Measurements from ENCODE around the gene KIF9.
"Not testable (repeated sequence)": the region's sequence is repeated elsewhere in the genome, so short reads cannot be mapped to it uniquely, and the experiment has no call there.

The KIF9 gene, protein sequence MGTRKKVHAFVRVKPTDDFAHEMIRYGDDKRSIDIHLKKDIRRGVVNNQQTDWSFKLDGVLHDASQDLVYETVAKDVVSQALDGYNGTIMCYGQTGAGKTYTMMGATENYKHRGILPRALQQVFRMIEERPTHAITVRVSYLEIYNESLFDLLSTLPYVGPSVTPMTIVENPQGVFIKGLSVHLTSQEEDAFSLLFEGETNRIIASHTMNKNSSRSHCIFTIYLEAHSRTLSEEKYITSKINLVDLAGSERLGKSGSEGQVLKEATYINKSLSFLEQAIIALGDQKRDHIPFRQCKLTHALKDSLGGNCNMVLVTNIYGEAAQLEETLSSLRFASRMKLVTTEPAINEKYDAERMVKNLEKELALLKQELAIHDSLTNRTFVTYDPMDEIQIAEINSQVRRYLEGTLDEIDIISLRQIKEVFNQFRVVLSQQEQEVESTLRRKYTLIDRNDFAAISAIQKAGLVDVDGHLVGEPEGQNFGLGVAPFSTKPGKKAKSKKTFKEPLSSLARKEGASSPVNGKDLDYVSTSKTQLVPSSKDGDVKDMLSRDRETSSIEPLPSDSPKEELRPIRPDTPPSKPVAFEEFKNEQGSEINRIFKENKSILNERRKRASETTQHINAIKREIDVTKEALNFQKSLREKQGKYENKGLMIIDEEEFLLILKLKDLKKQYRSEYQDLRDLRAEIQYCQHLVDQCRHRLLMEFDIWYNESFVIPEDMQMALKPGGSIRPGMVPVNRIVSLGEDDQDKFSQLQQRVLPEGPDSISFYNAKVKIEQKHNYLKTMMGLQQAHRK

DNA sequence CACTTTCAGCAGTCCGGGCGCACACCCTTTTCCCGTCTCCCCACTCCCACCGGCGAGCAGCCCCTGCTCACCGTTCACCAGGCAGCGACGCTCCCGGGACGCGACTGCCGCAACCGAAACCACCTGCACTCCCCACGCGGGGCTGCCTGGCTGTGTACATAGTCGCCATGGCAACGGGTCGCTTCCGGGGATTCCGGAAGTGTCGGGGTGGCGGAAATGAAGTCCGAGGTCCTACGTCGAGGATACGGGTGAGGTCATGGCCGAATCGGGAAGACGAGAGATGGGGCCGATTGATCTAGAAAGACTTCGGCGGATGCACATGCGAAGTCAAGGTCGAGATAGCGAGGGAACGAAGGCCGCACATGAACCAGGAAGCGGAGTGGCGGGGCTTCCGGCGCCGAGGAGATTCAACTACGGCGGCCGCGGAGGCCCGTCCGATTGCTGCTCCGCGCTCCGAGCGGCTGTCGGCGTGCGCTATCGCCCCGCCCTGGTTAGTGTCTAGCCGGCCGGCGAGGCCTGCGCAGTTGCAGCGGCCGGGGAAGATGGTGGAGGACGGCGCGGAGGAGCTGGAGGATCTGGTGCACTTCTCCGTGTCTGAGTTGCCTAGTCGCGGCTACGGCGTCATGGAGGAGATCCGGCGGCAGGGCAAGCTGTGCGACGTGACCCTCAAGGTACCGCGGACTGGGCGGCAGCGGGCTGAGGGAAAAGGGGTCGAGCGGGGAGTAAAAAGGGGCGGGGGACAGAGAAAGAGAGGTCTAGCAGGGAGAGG, at the start of gene KIF9, which contains the start of gene KLHL18:
Gene KIF9 (minus strand): TSS at position 376 of the 769 bp plus-strand sequence. CDS start 5,425 bp downstream, outside the sequence.
Gene KLHL18 (plus strand): TSS at position 521 of the 769 bp plus-strand sequence. CDS start 22 bp downstream, at position 543.
- DNase-seq, result peak; percentile 74

DNA sequence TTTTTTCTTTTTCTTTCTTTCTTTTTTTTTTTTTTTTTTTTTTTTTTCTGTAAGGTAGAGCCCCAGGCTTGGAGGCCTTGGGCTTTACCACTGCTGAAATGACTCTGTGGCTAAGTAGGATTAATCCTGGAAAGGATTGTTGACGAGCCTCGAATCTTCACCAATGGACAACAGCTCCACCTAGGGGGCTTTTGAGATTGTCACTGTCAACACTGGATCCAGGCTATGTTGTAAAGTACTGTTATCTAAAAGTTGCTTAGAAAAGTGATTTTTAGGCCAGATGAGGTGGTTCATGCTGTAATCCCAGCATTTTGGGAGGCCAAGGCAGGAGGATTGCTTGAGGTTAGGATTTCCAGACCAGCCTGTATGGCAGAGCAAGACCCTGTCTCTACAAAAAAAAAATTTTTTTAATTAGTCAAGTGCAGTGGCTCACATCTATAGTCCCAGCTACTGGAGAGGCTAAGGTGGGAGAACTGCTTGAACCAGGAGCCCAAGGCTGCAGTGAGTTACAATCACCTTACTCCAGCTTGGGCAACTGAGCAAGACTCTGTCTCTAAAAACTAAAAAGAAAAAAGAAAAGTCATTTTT, 41.8 kb upstream of the KIF9 start:
- no peak for DNase-seq

DNA sequence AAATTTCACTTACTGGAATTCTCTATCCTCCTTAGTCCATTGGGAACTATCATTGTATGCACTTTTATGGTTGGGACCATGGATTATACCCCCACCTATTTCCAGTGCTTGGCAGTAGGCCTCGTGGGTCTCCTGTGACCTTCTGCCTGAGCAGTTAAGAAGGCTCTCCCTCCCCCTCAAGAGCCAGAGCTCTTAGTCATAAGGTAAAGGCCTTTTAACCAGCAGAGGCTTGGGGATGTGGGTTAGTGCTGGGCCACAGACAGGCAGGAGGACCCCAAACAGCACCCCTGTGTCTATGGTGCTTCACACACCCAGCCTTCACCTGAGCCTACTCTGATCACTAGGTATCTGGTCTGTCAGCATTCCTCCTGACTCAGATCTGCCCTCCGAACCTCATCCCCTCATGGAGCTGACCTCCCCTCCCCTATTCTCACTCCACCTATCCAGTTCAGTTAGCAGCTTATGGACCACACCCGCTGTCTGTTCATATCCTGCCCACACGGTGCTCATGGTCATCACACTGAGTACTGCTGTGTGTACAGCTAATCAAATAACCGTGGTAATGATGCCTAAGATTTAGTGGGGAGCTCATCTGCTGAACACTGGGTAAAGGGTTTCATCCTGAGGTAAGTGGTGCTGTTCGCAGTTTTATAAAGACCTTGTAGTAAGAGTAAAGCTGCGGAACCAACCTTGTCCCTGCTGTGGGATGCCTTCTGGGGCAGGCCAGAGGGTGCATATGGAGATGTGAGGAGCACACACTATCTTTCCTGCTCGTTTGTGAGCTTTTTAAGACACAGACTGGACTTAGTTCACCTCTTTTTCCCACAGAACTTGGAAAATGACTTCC, 41.1 kb upstream of the KIF9 start:
- no peak for DNase-seq

DNA sequence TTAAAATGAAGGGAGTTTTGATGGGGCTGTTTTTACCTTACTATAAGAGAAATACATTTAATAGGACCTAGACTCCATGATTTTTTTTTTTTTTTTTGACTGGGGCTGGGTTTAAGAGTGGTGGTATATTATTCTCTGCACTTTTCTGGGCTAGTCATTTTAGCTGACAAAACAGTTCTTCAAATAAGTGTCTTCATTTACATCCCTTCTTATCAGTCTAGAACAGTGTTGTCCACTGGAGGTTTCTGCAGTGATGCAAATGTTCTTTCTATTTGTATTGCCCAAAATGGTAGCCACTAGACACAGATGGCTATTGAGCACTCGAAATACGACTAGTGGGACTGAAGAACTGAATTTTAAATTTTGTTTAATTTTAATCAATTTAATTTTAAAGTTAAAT, 37.4 kb upstream of the KIF9 start:
- no peak for DNase-seq

DNA sequence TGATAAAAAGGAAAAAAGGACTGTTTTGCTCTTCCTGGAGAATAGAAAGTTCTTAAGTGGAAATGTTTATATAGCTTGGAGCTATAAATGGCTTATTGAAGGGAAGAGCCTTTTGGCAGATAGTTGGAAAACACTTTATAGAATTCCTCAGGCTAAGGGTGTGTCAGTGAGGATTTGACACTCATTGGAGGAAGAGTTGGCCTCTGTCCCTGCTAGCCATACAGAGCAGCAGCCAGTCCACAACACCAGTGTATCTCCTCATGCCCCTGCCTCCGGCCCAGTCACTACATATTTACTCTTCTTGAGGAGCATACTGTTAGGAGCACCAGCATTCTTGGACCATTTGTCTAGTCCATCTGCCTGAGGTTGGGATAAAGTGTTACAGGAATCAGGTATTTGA, 36.3 kb upstream of the KIF9 start:
- DNase-seq, result no peak

DNA sequence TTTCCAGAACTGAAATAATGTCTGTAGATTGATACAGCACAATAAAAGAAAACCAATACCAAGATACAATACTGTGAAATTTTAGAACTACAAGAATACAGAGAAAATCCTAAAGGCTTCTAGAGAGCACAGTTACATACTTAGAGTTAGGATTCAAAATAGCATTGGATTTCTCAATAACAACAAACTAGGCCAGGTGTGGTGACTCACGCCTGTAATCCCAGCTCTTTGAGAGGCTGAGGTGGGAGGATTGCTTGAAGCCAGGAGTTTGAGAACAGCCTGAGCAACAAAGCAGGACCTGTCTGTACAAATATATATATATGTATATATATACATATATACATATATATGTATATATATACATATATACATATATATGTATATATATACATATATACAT, 33.6 kb upstream of the KIF9 start:
- DNase-seq, result not testable (repeated sequence)

DNA sequence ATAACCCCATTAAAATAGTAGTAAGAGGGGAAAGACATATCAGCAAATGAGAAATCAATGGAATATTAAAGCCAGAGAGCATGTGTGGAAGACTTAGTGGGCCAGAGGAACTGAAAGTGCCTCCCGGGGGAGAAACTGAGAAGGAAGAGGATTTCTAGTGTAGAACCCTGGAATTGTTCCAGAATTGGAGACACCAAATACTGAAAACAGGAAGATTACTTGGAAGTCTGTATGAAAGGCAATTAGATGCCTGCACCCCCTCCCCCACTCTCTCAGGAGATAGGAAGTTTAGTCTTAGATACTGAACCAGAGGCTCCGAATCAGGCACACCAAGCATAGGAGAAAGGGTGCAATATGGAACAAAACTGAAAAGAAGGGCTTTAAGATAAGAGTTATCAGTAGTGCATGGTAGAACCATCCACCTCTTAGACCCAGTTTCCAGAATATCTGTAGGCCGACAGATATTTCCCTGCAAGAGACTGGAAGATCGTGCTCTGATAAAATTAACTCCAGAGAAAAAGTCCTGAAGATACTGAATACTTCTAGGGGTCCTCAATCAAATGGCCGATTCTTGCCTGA, 32.6 kb upstream of the KIF9 start:
- DNase-seq, result no peak

DNA sequence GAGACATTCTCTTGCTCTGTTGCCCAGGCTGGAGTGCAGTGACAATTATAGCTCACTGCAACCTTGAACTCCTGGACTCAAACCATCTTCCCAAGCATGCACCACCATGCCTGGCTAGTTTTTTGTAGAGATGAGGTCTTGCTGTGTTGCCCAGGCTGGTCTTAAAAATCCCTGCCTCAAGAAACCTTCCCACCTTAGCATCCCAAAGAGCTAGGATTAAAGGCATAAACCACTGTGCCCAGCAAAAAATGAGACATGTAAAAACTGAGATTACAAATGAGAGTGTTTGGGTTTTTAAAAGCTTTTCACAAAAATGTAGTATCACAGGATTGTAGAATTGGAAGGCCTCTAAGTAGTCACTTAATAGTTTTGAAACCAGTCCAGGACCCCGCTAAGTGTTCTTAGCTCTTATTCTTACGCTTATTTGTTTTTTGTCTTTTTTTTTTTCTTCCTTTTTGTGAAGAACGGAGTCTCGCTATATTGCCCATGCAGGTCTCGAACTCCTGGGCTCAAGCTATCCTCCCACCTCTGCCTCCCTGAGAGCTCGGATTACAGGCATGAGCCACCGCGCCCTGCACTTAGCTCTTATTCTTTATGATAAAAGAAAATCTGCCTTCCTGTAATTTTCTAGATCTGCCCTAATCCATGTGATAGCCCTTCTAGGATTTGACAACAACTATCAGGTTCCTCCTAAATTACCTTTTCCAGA, 31.6 kb upstream of the KIF9 start:
- no peak for DNase-seq

DNA sequence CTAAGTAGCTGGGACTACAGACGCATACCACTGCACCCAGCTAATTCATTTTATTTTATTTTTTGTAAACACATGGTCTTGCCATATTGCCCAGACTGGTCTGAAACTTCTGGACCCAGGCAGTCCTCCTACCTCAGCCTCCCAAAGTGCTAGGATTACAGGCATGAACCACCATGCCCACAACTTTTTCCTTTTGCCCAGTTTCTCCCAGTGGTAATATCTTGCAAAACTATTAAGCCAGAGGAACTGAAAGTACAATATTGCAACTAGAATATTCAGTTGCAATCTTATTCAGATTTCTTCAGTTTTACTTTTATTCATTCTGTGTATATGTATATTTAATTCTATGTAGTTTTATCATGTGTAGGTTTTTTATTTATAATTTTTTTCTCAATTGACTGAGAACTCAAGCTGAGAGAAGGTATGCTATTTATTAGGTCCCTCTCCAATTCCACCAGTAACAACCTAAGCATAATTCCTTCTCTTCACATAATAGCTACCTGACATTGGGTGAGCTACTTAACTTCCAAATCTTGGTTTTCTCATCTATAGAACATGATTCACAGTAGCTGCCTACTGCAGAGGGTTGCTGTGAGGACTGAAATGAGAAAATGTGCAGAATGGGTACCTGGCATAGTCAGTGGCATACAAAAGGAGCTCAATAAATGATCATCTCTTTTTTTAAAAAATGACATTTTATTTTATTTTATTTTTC, 30.9 kb upstream of the KIF9 start:
- no peak for DNase-seq

DNA sequence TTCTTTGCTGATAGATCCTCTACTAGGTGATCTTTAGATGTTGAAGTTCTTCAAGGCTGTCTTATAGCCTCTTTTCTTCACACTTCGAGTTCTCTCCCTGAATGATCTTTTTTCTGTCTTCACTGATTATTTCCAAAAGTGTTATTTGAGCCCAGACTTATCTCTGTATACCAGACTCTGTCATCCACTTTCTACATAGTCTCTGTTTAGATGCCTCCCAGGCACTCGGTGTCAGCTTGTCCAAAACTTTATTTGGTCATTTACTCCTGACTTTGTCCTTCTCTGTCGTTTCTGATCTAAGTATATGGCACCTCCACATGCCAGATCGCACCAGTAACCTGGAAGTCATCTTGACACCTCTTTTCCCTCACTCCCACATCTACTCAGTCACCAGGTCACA, 27.8 kb upstream of the KIF9 start:
- DNase-seq, result no peak

DNA sequence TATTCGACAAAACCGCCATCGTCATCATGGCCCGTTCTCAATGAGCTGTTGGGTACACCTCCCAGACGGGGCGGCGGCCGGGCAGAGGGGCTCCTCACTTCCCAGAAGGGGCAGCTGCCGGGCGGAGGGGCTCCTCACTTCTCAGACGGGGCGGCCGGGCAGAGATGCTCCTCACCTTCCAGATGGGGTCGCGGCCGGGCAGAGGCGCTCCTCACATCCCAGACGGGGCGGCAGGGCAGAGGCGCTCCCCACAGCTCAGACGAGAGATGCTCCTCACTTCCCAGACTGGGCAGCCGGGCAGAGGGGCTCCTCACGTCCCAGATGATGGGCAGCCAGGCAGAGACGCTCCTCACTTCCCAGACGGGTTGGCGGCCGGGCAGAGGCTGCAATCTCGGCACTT, 26.6 kb upstream of the KIF9 start:
- DNase-seq, result not testable (repeated sequence)

DNA sequence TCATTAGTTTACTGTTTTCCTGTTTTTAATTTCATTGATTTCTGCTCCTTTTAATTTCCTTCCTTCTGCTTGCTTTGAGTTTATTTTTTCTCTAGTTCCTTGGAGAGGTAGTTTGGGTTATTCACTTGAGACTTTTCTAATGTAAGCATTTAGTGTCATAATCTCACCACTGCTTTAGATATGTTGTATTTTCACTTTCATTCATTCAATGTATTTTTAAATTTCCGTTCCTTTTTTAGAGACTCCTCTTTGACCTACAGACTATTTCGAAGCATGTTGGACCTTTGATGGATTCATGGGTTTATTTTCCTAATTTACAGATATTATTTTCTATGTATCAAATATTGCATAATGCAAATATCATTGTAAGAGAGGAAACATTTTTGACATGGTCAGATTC, 23.4 kb upstream of the KIF9 start:
- DNase-seq, result no peak

DNA sequence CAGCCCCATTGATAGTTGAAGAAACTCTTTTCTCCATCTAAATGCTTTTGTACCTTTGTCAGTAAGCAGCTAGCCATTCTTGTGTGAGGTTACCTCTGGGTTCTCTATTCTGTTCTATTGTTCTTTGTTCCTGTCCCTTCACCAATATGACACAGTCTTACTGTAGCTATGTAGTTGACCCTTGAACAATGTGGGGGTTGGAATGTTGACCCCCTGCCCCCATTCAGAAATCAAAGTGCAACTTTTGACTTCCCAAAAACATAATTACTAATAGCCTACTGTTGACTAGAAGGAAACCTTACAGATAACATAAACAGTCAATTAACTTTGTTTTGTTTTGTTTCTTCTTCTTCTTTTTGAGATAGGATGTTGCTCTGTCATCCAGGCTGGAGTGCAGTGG, 18.9 kb upstream of the KIF9 start:
- DNase-seq, result no peak

DNA sequence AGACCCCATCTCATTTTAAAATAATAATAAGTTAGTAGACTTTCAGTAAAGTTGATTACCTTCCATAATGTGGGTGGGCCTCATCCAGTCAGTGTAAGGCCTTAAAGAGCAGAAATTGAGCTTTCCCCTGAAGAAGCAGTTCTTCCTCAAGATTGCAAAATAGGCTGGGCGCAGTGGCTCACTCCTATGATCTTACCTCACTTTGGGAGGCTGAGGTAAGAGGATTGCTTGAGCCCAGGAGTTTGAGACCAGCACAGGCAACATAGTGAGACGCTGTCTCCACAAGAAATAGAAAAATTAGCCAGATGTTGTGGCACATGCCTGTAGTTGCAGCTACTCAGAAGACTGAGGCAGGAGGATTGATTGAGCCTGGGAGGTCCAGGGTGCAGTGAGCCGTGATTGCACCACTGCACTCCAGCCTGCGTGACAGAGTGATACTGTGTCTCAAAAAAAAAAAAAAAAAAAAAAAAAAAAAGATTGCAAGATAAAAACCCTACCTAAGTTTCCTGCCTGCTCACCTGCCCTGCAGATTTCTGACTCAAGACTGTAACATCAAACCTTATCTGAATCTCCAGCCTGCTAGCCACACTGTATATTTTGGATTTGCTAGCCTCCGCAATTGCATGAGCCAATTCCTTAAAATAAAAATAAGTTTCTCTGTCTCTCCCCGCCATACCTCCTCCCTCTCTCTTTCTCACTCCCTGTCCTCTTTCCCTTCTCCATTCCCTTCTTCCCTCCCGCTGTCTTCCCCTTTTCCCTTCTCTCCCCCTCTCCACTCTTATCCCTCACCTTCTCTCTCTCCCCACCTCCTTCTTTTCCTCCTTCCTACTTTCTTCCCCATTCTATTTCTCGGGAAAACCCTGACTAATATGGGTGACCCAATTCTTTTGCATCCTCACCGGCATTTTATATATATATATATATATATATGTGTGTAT, 17.1 kb upstream of the KIF9 start:
- DNase-seq, result no peak

DNA sequence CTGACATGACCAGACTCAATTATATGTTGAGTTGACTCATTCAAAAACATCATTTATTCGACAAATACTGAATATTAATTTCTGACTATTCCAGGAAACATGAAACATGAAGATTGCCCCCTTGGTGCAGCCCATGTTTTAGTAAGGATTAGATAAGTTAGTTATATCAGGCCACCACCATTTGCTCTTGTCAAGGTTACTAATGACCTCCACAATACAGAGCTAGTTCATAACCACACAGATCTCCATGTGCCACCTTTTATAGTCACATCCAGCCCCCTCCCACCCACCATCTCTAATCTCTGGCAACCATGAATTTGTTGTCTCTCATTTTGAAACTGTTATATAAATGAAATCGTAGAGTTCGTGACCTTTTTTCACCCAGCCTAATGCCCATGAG, 15.8 kb upstream of the KIF9 start:
- no peak for DNase-seq

DNA sequence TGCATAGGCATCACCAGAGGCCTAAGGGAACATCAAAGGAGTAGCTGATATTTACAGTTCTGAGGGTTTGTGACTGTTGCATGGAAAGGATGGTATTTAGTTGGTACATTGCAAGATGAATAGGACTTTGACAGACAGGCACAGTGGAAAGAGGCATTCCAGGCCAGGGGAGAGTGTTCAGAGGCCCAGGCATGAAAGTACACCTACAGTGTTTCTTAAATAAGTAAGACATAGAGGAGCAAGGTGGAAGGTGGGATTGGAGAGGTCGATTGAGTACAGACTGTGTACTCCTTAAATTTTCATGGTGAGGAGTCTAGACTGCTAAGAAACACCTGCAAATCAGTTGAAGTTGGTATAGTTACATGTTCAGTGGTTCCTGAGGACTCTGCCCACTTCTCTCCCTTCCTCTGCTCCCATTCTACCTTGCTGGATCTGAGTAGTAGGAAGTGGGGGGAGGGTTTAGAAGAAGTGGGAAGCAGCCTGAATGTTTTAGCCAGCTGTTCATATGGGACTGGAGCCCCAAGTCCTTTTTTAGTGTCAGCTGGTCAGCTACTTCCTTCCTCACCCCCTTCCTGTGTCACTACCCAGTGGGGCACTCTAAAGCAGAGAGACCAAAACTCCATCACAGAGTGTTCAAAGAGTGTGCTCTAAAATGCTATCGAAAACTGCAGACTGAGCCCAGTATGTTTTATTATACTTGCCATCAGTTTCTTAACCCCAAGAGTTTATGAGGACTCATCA, 14.1 kb upstream of the KIF9 start:
- DNase-seq, result no peak

DNA sequence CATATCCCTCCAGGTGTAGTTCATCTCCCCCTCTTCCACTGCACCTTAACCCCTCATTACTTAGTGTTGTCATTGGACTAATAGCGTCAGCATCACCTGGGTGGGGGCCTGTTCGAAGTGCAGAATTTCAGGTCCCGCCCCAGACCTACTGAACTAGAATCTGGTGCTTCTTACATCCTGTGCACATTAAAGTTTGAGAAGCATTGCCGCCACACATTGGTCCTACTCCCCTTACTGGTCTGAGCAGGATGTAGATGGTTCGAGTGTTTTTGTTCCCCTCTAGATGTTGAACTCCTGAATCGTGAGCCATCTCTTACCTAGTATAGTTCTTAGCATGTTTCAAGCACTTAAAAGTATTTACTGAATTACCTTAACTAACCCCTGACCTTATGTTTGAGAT, 13.4 kb upstream of the KIF9 start:
- DNase-seq, result no peak

DNA sequence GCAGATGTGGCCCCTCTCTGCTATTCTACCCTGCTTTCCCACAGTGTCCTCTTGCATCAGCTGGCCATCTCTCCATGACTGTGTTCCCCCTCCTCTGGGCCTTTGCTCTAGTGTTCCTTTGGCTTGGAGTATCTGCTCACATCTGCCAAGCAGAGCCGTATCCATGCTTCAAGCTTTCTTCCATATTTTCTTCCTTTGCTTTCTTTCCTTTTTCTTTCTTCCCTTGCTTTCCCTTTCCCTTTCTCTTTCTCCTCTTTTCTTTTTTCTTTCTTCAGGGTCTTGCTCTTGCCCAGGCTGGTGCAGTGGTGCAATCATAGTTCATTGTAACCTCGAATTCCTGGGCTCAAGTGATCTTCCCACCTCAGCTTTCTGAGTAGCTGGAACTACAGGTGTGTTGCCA, 12.7 kb upstream of the KIF9 start:
- no peak for DNase-seq

Data from NCI-H774 (cell line).